OCI-LY7 (cell line): ENCODE results near the gene TTC9. TPM values are rescaled to one million over a fixed set of nuclear protein-coding genes. Genes with fewer than 3 reads are reported as not detected.

Experiments
- BruUV-seq: library from RNA; stranded (reverse); fragments of 400-500 nt; replicated peaks from 2 replicates; lab custom pipeline; 2021; lab: Mats Ljungman, UMichigan
- CTCF ChIA-PET: fragments of 300-600 bp; sonication (Branson Sonifier 250); formaldehyde crosslinking; loops from one replicate; lab custom pipeline; 2022; ENCODE audit warnings: antibody characterized with exemption; ENCODE audit not compliant: unreplicated experiment; lab: Charles Lee
- POLR2A ChIA-PET: fragments of 300-600 bp; sonication (Branson Sonifier 250); formaldehyde crosslinking; loops from one replicate; lab custom pipeline; 2022; ENCODE audit warnings: antibody characterized with exemption; lab: Charles Lee
- DNase-seq: peaks from one replicate; pipeline ENCODE4 v3.0.0-alpha.2; 2015; ENCODE audit warnings: low spot score
- H2AFZ ChIP-seq: fragments of 200-600 bp; sonication (generic), shearing (Covaris generic); 2 replicates; pipeline ENCODE4 v1.6.1; 2014; ENCODE audit warnings: mild to moderate bottlenecking, antibody characterized with exemption, low read length, moderate library complexity
- H3K27ac ChIP-seq: fragments of 200-600 bp; sonication (generic); 2 replicates; pipeline ENCODE4 v1.5.1; 2014; ENCODE audit warnings: mixed run types, low read depth, mild to moderate bottlenecking, moderate library complexity, low read length, inconsistent platforms; ENCODE audit not compliant: poor library complexity, severe bottlenecking
- H3K36me3 ChIP-seq: fragments of 200-600 bp; sonication (generic); 2 replicates; pipeline ENCODE4 v1.6.1; 2014; ENCODE audit warnings: mild to moderate bottlenecking, antibody characterized with exemption, low read length, moderate library complexity, mixed read lengths; ENCODE audit not compliant: insufficient read depth
- H3K4me1 ChIP-seq: fragments of 200-600 bp; sonication (generic); 2 replicates; pipeline ENCODE4 v1.5.1; 2014; ENCODE audit warnings: mild to moderate bottlenecking, low read length; ENCODE audit not compliant: insufficient read depth, poor library complexity, severe bottlenecking
- H3K4me2 ChIP-seq: fragments of 200-600 bp; sonication (generic); 2 replicates; pipeline ENCODE4 v1.6.1; 2014; ENCODE audit warnings: mild to moderate bottlenecking, low read length
- H3K4me3 ChIP-seq: fragments of 200-600 bp; sonication (generic); 2 replicates; pipeline ENCODE4 v1.5.1; 2014; ENCODE audit warnings: mild to moderate bottlenecking, low read depth, low read length; ENCODE audit not compliant: poor library complexity, severe bottlenecking
- H3K79me2 ChIP-seq: fragments of 200-600 bp; sonication (generic); 2 replicates; pipeline ENCODE4 v1.6.1; 2016; ENCODE audit warnings: low read depth, mild to moderate bottlenecking, low read length, moderate library complexity, mixed read lengths; ENCODE audit not compliant: insufficient read depth
- H3K9me2 ChIP-seq: fragments of 200-600 bp; sonication (generic); 2 replicates; pipeline ENCODE4 v1.6.1; 2016; ENCODE audit warnings: mild to moderate bottlenecking, low read length, mixed read lengths; ENCODE audit not compliant: insufficient read depth
- H3K9me3 ChIP-seq: fragments of 200-600 bp; sonication (generic); 2 replicates; pipeline ENCODE4 v1.6.1; 2014; ENCODE audit warnings: mild to moderate bottlenecking, mixed run types, low read length, mixed read lengths
- H4K20me1 ChIP-seq: fragments of 200-600 bp; sonication (generic); 2 replicates; pipeline ENCODE4 v1.6.1; 2014; ENCODE audit warnings: mild to moderate bottlenecking, antibody characterized with exemption, low read length, moderate library complexity, mixed read lengths; ENCODE audit not compliant: insufficient read depth
- CTCF ChIP-seq: fragments of 200-600 bp; sonication (generic); conservative IDR thresholded peaks from 2 replicates; pipeline ENCODE4 v1.5.1; 2014; ENCODE audit warnings: mild to moderate bottlenecking, antibody characterized with exemption, low read length, moderate library complexity, mixed read lengths
- EZH2phosphoT487 ChIP-seq: fragments of 200-600 bp; sonication (generic); IDR thresholded peaks from 2 replicates; pipeline ENCODE4 v1.6.1; 2018; ENCODE audit warnings: low read depth, borderline replicate concordance, mild to moderate bottlenecking, mixed run types, antibody characterized with exemption, low read length, moderate library complexity, mixed read lengths
- intact Hi-C: fragments of 100-400 bp; cut with micrococcal nuclease; formaldehyde crosslinking; loops from one replicate; pipeline ENCODE4 v1.10.0; 2022; ENCODE audit not compliant: unreplicated experiment
- total RNA-seq, 2 experiments: library from RNA; depleted of rRNA in 1 of 2; stranded (reverse); fragments of >200 nt in 1 of 2; shearing (Covaris generic) in 1 of 2; gene quantifications; 2 replicates each; pipeline ENCODE4 v1.2.3, GENCODE V29; 2014 to 2022

Gene TTC9
- total RNA-seq, 2 experiments from 2014 or later = 11.0 to 13.0 TPM

- H4K20me1 ChIP-seq = no peaks in the 10 kb centered on the region
- intact Hi-C loops = no loop called here
- no peaks in the 10 kb centered on the region for H3K4me1 ChIP-seq
- no peaks in the 10 kb centered on the region for H3K9me2 ChIP-seq
- DNase-seq = no peak
- no TSS peak for BruUV-seq
- no peak overlapping the region for H3K4me3 ChIP-seq
- no peaks in the 10 kb centered on the region for H3K9me3 ChIP-seq
- H2AFZ ChIP-seq = no peak overlapping the region
- no peak overlapping the region for H3K27ac ChIP-seq
- CTCF ChIA-PET = no interaction called here
- no peak overlapping the region for H3K4me2 ChIP-seq
- POLR2A ChIA-PET = no interaction called here
- H3K79me2 ChIP-seq = no peaks in the 10 kb centered on the region
- H3K36me3 ChIP-seq = no peaks in the 10 kb centered on the region
- TF ChIP-seq CTCF (no peak), EZH2phosphoT487 (no peak)
Measured at GRCh38 chr14:70698288-70698687, 56.6 kb downstream of the TTC9 start.

- Histone ChIP-seq H3K27ac (no peak overlapping the region), H2AFZ (no peak overlapping the region), H3K4me3 (no peak overlapping the region), H3K9me3 (no peaks in the 10 kb centered on the region), H3K9me2 (no peaks in the 10 kb centered on the region), H3K79me2 (no peaks in the 10 kb centered on the region), H3K4me1 (no peaks in the 10 kb centered on the region), H3K36me3 (no peaks in the 10 kb centered on the region), H4K20me1 (no peaks in the 10 kb centered on the region), H3K4me2 (no peak overlapping the region)
- DNase-seq = no peak
- ChIA-PET POLR2A (interaction anchor here (0.6 to 3.6 kb wide), 3 partner anchors 11 to 57 kb away, joined by 3 to 15 read pairs (median 3); no protein-coding TSS in a partner anchor), CTCF (no interaction called here)
- no peak for TF ChIP-seq CTCF
- TF ChIP-seq EZH2phosphoT487 = no peak
- BruUV-seq = no TSS peak
- intact Hi-C loops = no loop called here
Measured at GRCh38 chr14:70699646-70700045, 57.9 kb downstream of the TTC9 start.

GRCh38 chr14:70700955-70701585 lies 59.4 kb downstream of the TTC9 start:
- H4K20me1 ChIP-seq = no peaks in the 10 kb centered on the region
- no peak overlapping the region for H2AFZ ChIP-seq
- BruUV-seq = no TSS peak
- TF ChIP-seq CTCF (no peak), EZH2phosphoT487 (no peak)
- POLR2A ChIA-PET = interaction anchor here (0.6 to 3.6 kb wide), 4 partner anchors 12 to 75 kb away, joined by 3 to 15 read pairs (median 6); no protein-coding TSS in a partner anchor
- no peak overlapping the region for H3K4me2 ChIP-seq
- H3K9me3 ChIP-seq = no peaks in the 10 kb centered on the region
- no peaks in the 10 kb centered on the region for H3K4me1 ChIP-seq
- no peak overlapping the region for H3K4me3 ChIP-seq
- H3K79me2 ChIP-seq = no peaks in the 10 kb centered on the region
- intact Hi-C loops = no loop called here
- DNase-seq = no peak
- CTCF ChIA-PET = no interaction called here
- H3K27ac ChIP-seq = no peak overlapping the region
- H3K9me2 ChIP-seq = no peaks in the 10 kb centered on the region
- H3K36me3 ChIP-seq = no peaks in the 10 kb centered on the region
